Measurements from ENCODE around the gene ACHE.
A peak's percentile ranks its signal among the peaks of the same experiment; 100 is the strongest.

The ACHE gene

DNA sequence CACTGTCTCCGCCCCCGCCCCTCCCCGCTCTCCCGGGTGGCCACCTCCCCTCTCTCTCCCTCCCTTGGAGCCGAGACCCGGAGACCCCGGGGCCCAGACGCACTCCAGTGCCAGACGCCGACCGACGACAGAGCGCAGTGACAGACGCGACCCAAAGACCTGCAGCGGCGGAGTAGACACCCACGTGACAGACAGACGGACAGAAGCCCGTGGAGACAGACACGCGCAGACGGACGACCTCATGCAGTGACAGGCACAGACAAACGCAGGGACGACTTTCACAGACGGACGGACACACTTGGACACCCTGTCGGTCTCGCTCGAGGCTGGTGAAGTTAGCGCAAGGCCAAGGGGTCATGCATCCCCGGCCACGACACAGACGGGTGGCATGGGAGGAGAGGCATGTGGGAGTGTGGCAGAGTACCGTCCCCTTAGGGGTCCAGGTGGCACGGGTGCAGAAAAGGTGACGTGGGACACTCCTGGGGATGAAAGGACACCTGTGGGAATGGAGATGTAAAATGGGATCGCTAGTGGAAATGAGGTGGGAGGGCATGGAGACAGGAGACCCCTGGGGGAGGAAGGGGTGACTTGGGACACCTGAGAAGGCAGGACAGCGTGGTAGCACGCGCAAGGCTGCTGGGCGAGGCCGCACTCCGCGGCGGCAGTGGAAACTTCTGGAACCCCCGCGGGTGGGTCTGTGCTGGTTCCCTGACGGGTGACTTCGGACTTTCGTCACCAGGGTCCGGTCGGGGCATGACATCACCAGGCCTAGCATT is 456 bp upstream of the ACHE start:
- H2BK5ac ChIP-seq (ENCODE audit: low read length), result no peak overlapping the region
- H4K8ac ChIP-seq (ENCODE audit: low read depth, low read length), result no peak overlapping the region
- H2BK120ac ChIP-seq (ENCODE audit: low read depth, low read length), result no peak overlapping the region
- H3K9ac ChIP-seq (ENCODE audit: low read length), result peak overlapping the region; percentile 38
- H2AK5ac ChIP-seq (ENCODE audit: low read length), result no peak overlapping the region
- H3K79me2 ChIP-seq (ENCODE audit: control insufficient read depth, insufficient read depth, low read length), result no peaks in the 10 kb centered on the region
- peak overlapping the region; percentile 69 for H3K56ac ChIP-seq (ENCODE audit: low read length)
- peak overlapping the region; percentile 1 for H3K4me3 ChIP-seq (ENCODE audit: low read length)
- H3K4me1 ChIP-seq (ENCODE audit: control insufficient read depth, low read depth, low read length), result no peaks in the 10 kb centered on the region
- no peaks in the 10 kb centered on the region for H3K79me1 ChIP-seq (ENCODE audit: low read length)
- H3K27ac ChIP-seq (ENCODE audit: low read depth, low read length), result no peak overlapping the region
- no peak overlapping the region for H3K4ac ChIP-seq (ENCODE audit: low read depth, low read length)
- H3K36me3 ChIP-seq (ENCODE audit: control insufficient read depth, insufficient read depth, low read length), result no peaks in the 10 kb centered on the region
- WGBS (ENCODE audit: extremely low coverage, insufficient coverage, low lambda C conversion rate), result no CpG with 5 or more reads among the region's 54 CpGs
- H3K23ac ChIP-seq (ENCODE audit: low read length), result no peak overlapping the region
- DNase-seq, result peak; percentile 88
- H3K18ac ChIP-seq (ENCODE audit: low read length), result no peak overlapping the region
- no peak overlapping the region for H4K5ac ChIP-seq (ENCODE audit: low read length)
- peak overlapping the region; percentile 73 for H3K4me2 ChIP-seq (ENCODE audit: low read length)
- no peak overlapping the region for H2BK15ac ChIP-seq (replicated peaks; ENCODE audit: low read depth)
- no peaks in the 10 kb centered on the region for H3K27me3 ChIP-seq (ENCODE audit: insufficient read depth, low read length, poor library complexity)

DNA sequence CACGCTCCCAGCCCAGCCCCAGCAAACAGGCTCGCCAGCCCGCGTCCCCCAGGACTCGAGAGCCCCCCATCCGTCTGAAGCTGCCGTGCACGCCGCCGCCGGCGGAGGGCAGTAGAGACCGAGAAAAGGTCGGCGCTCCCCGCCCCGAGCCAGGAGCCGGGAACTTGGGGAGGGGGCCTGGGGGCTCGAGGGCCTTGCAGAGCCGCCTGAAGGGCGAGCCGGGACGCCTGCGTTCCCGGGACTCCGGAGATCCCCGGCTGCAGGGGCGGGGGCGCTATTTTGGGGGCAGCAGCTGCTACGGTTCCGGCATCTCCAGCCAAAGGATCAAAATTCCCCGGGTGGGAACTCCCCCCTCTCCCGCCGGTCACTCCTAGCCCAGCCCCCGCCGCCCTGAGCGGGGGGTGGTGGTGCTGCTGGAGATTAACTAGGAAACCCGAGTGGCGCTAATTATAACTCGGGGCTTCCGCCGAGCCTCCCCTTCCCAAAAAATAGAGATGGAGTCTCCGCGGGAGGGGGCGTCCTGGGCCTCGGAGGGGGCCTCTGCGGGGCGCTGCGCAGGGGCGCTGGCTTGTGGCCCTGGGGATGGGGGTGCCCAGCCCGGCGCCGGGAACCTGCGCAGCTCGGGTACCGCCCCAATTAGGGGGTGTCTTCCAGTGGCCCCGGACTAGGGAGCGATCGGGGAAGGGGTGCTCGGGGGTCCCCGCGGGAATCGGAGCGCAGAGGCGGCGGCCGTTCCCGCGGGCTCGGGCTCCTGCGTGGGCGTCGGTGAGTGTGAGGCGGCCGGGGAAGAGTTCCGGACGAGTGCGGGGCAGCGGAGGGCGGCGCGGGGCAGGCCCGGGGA is 608 bp downstream of the ACHE start:
- peak overlapping the region; percentile 37 for H3K4me3 ChIP-seq (ENCODE audit: low read length)
- no peak overlapping the region for H2AK5ac ChIP-seq (ENCODE audit: low read length)
- H3K79me2 ChIP-seq (ENCODE audit: control insufficient read depth, insufficient read depth, low read length), result no peaks in the 10 kb centered on the region
- no peak overlapping the region for H4K5ac ChIP-seq (ENCODE audit: low read length)
- no peaks in the 10 kb centered on the region for H3K79me1 ChIP-seq (ENCODE audit: low read length)
- no peak overlapping the region for H2BK15ac ChIP-seq (replicated peaks; ENCODE audit: low read depth)
- H3K18ac ChIP-seq (ENCODE audit: low read length), result peak overlapping the region; percentile 51
- peak overlapping the region; percentile 72 for H3K9ac ChIP-seq (ENCODE audit: low read length)
- no peak overlapping the region for H2BK5ac ChIP-seq (ENCODE audit: low read length)
- H3K56ac ChIP-seq (ENCODE audit: low read length), result peak overlapping the region; percentile 84
- whole genome bisulfite sequencing (ENCODE audit: extremely low coverage, insufficient coverage, low lambda C conversion rate), result no CpG with 5 or more reads among the region's 83 CpGs
- DNase-seq, result peak; percentile 79
- H3K4me1 ChIP-seq (ENCODE audit: control insufficient read depth, low read depth, low read length), result no peaks in the 10 kb centered on the region
- H4K8ac ChIP-seq (ENCODE audit: low read depth, low read length), result no peak overlapping the region
- H3K4ac ChIP-seq (ENCODE audit: low read depth, low read length), result peak overlapping the region; percentile 63
- H3K27me3 ChIP-seq (ENCODE audit: insufficient read depth, low read length, poor library complexity), result no peaks in the 10 kb centered on the region
- no peaks in the 10 kb centered on the region for H3K36me3 ChIP-seq (ENCODE audit: control insufficient read depth, insufficient read depth, low read length)
- no peak overlapping the region for H2BK120ac ChIP-seq (ENCODE audit: low read depth, low read length)
- H3K23ac ChIP-seq (ENCODE audit: low read length), result no peak overlapping the region
- peak overlapping the region; percentile 52 for H3K4me2 ChIP-seq (ENCODE audit: low read length)
- H3K27ac ChIP-seq (ENCODE audit: low read depth, low read length), result no peak overlapping the region

DNA sequence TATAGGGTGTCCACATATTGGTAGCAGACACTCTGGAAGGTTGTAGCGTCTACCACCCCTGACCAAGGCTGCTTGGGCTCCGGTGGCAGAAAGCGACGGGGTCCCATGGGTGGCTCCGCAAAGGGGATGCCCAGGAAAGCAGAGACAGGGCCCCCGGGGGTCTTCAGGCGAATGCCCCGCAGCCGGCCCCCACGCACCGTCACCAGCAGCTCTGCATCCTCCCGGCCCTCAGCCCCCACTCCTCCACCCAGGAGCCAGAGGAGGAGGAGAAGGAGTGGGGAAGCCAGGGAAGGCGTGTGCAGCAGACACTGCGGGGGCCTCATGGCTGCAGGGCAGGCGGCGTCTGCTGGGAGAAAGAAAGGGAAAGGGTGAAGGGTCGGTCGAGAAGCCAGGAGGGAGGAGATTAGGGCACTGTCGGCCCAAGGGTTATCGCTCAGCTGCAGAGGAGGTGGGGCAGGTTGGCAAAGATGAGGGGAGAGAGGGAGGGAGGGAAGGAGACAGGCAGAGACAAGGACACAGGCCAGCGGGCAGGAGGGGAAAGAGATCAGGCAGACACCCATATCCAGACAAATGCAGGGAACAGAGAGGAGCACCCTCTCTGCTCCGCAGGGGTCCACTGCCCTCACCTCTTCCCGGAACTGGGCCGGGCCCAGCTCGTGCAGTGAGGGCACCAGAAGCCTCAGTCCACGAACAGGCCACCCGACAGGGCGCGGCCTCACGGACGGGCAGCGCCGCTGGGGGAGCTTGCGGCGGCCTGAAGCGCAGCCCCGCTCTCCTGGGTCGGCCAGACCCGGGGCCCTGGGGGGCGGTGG is 1.6 kb downstream of the ACHE start:
- Histone ChIP-seq H4K5ac (ENCODE audit: low read length) (no peak overlapping the region), H2BK5ac (ENCODE audit: low read length) (no peak overlapping the region), H3K27me3 (ENCODE audit: insufficient read depth, low read length, poor library complexity) (no peaks in the 10 kb centered on the region), H3K9ac (ENCODE audit: low read length) (peak overlapping the region; percentile 72), H3K4me2 (ENCODE audit: low read length) (peak overlapping the region; percentile 52), H3K36me3 (ENCODE audit: control insufficient read depth, insufficient read depth, low read length) (no peaks in the 10 kb centered on the region), H3K18ac (ENCODE audit: low read length) (peak overlapping the region; percentile 51), H2BK120ac (ENCODE audit: low read depth, low read length) (no peak overlapping the region), H3K79me2 (ENCODE audit: control insufficient read depth, insufficient read depth, low read length) (no peaks in the 10 kb centered on the region), H4K8ac (ENCODE audit: low read depth, low read length) (no peak overlapping the region), H3K4me3 (ENCODE audit: low read length) (no peak overlapping the region), H3K23ac (ENCODE audit: low read length) (no peak overlapping the region), H3K27ac (ENCODE audit: low read depth, low read length) (no peak overlapping the region), H2AK5ac (ENCODE audit: low read length) (no peak overlapping the region), H3K4me1 (ENCODE audit: control insufficient read depth, low read depth, low read length) (no peaks in the 10 kb centered on the region), H3K4ac (ENCODE audit: low read depth, low read length) (peak overlapping the region; percentile 63), H3K79me1 (ENCODE audit: low read length) (no peaks in the 10 kb centered on the region), H3K56ac (ENCODE audit: low read length) (peak overlapping the region; percentile 84), H2BK15ac (replicated peaks; ENCODE audit: low read depth) (no peak overlapping the region)
- no peak for DNase-seq
- no CpG with 5 or more reads among the region's 40 CpGs for WGBS (ENCODE audit: extremely low coverage, insufficient coverage, low lambda C conversion rate)

DNA sequence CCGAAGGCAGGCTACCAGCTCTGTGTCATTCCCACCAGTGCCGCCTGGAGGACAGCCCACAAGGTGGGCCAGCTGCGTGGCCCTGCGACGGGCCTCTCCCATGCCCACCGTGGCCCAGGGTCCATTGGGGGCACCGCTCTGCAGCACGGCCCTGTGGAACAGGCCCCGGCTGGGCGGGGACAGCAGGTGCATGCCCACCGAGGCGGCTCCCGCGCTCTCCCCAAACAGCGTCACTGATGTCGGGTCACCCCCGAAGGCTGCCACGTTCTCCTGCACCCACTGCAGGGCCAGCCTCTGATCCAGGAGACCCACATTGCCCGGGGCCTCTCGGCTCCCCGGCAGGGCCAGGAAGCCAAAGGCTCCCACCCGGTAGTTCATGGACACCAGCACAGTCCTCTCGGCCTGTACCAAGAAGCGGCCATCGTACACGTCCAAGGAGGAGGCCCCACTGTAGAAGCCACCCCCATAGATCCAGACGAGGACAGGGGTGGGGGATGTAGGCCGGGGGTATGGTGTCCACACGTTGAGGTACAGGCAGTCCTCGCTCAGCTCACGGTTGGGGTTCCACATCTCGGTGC is 2.3 kb downstream of the ACHE start:
- Histone ChIP-seq H2BK120ac (ENCODE audit: low read depth, low read length) (no peak overlapping the region), H3K18ac (ENCODE audit: low read length) (no peak overlapping the region), H3K4me2 (ENCODE audit: low read length) (no peak overlapping the region), H3K4me1 (ENCODE audit: control insufficient read depth, low read depth, low read length) (peaks cover 2% of the 10 kb centered on the region), H3K56ac (ENCODE audit: low read length) (no peak overlapping the region), H3K4me3 (ENCODE audit: low read length) (no peak overlapping the region), H2AK5ac (ENCODE audit: low read length) (no peak overlapping the region), H3K23ac (ENCODE audit: low read length) (no peak overlapping the region), H3K79me1 (ENCODE audit: low read length) (no peaks in the 10 kb centered on the region), H3K9ac (ENCODE audit: low read length) (no peak overlapping the region), H2BK5ac (ENCODE audit: low read length) (no peak overlapping the region), H3K27ac (ENCODE audit: low read depth, low read length) (no peak overlapping the region), H3K27me3 (ENCODE audit: insufficient read depth, low read length, poor library complexity) (no peaks in the 10 kb centered on the region), H3K79me2 (ENCODE audit: control insufficient read depth, insufficient read depth, low read length) (peaks cover 7% of the 10 kb centered on the region), H4K8ac (ENCODE audit: low read depth, low read length) (no peak overlapping the region), H3K36me3 (ENCODE audit: control insufficient read depth, insufficient read depth, low read length) (peaks cover 3% of the 10 kb centered on the region), H3K4ac (ENCODE audit: low read depth, low read length) (no peak overlapping the region), H4K5ac (ENCODE audit: low read length) (no peak overlapping the region), H2BK15ac (replicated peaks; ENCODE audit: low read depth) (no peak overlapping the region)
- no peak for DNase-seq
- WGBS (ENCODE audit: extremely low coverage, insufficient coverage, low lambda C conversion rate), result no CpG with 5 or more reads among the region's 32 CpGs

DNA sequence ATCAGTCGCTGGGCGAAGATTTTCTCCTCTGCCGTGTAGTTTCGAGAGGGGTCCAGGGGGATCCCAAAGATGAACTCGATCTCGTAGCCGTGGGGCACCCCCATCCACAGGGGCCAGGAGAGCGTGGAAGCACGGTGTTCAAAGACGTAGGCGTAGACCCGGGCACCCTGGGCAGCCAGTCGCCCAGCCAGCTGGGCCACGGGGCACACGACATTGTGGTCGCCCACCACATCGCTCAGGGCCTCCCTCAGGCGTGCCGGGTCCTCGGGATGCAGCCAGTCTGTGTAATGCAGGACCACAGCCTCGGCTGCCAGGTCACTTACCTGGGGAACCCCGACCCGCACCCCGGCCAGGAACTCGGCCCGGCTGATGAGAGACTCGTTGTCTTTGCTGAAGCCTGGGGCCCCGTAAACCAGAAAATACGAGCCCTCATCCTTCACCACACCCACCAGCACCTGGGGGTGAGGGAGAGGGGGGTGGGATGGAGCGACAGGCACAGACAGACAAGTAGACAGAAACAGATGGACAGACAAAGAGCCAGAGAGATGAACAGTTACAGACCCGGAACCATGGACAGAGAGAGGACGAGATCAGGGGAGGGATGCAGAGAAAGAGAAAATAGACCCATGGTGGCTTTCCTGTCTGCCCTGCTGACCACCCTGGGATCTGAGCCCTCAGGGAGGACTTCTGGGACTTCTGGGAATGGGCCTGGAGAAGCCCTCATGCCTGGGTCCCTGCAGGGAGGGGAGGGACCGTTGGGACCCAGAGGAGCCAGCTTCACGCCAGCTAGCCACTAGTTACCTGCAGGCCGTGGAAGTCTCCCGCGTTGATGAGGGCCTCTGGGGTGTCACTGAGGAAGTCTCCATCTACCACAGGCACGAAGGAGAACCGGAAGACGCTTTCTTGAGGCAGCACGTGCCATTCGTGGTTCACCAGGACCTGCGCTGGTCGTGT is 3.0 kb downstream of the ACHE start:
- no peak overlapping the region for H3K4ac ChIP-seq (ENCODE audit: low read depth, low read length)
- WGBS (ENCODE audit: extremely low coverage, insufficient coverage, low lambda C conversion rate), result no CpG with 5 or more reads among the region's 44 CpGs
- H3K18ac ChIP-seq (ENCODE audit: low read length), result no peak overlapping the region
- H3K9ac ChIP-seq (ENCODE audit: low read length), result no peak overlapping the region
- H3K27me3 ChIP-seq (ENCODE audit: insufficient read depth, low read length, poor library complexity), result no peaks in the 10 kb centered on the region
- H4K8ac ChIP-seq (ENCODE audit: low read depth, low read length), result no peak overlapping the region
- H3K4me1 ChIP-seq (ENCODE audit: control insufficient read depth, low read depth, low read length), result peaks cover 2% of the 10 kb centered on the region
- no peak overlapping the region for H3K4me2 ChIP-seq (ENCODE audit: low read length)
- no peak overlapping the region for H2BK15ac ChIP-seq (replicated peaks; ENCODE audit: low read depth)
- H3K4me3 ChIP-seq (ENCODE audit: low read length), result no peak overlapping the region
- H4K5ac ChIP-seq (ENCODE audit: low read length), result no peak overlapping the region
- H2BK120ac ChIP-seq (ENCODE audit: low read depth, low read length), result no peak overlapping the region
- H3K23ac ChIP-seq (ENCODE audit: low read length), result no peak overlapping the region
- no peak overlapping the region for H3K27ac ChIP-seq (ENCODE audit: low read depth, low read length)
- H3K79me1 ChIP-seq (ENCODE audit: low read length), result no peaks in the 10 kb centered on the region
- peak overlapping the region; percentile 42 for H3K56ac ChIP-seq (ENCODE audit: low read length)
- H3K36me3 ChIP-seq (ENCODE audit: control insufficient read depth, insufficient read depth, low read length), result peaks cover 3% of the 10 kb centered on the region
- H3K79me2 ChIP-seq (ENCODE audit: control insufficient read depth, insufficient read depth, low read length), result peaks cover 13% of the 10 kb centered on the region
- H2BK5ac ChIP-seq (ENCODE audit: low read length), result no peak overlapping the region
- no peak overlapping the region for H2AK5ac ChIP-seq (ENCODE audit: low read length)
- DNase-seq, result no peak

Measured in mesendoderm (in vitro differentiated cells).